Neural cell (in vitro differentiated cells): ENCODE results near the gene MRPS5. TPM values are rescaled to one million over a fixed set of nuclear protein-coding genes. Genes with fewer than 3 reads are reported as not detected.

Source experiments
- polyA plus RNA-seq: library from polyadenylated mRNA; depleted of rRNA; stranded (reverse); fragments of >200 nt; gene quantifications from 2 replicates; pipeline ENCODE4 v1.2.3, GENCODE V29; 2014

The MRPS5 gene
- polyA plus RNA-seq, 1 donor from 2014 or later = 167 TPM

Other genes starting within 250 kb of the MRPS5 start
- gene MAL, start 96.1 kb downstream of the MRPS5 start, polyA plus RNA-seq = not detected in 2 replicates
- gene ZNF514, start 38.0 kb upstream of the MRPS5 start, polyA plus RNA-seq = 32.8 and 39.8 TPM in 2 replicates
- gene ZNF2, start 44.0 kb upstream of the MRPS5 start, polyA plus RNA-seq = 4.1 and 4.3 TPM in 2 replicates
- 8.0 and 9.3 TPM in 2 replicates for gene ZNF892, start 85.7 kb upstream of the MRPS5 start, polyA plus RNA-seq
- 2.2 and 2.3 TPM in 2 replicates for gene PROM2, start 152.6 kb upstream of the MRPS5 start, polyA plus RNA-seq
- gene KCNIP3, start 175.5 kb upstream of the MRPS5 start, polyA plus RNA-seq = not detected in 2 replicates